ENCODE results near the gene CLDN6. TPM values are rescaled to one million over a fixed set of nuclear protein-coding genes. Genes with fewer than 3 reads are reported as not detected.
A peak's percentile ranks its signal among the peaks of the same experiment; 100 is the strongest.

The CLDN6 gene
- total and polyA plus RNA-seq, 5 donors = not detected

DNA sequence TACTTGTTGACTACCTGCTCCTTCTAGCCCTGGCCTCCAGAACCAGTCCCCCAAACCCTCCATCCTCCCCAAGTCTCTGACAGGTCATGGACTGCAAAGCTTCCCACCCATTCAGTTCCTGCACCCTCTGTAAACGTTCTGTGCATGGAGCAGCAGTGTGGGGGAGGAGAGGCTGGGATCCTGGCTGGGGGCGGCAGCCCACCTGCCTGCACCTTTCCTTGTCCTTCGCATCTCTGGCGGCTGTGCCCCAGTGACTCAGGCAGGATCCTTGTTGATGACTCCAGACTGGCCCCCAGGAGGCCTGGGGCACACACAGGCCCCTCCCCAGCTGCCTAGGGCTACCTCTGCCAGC is 36.1 kb downstream of the CLDN6 start:
- 69% methylated on average over 4 of the region's 4 CpGs for WGBS
- no peak for ATAC-seq

DNA sequence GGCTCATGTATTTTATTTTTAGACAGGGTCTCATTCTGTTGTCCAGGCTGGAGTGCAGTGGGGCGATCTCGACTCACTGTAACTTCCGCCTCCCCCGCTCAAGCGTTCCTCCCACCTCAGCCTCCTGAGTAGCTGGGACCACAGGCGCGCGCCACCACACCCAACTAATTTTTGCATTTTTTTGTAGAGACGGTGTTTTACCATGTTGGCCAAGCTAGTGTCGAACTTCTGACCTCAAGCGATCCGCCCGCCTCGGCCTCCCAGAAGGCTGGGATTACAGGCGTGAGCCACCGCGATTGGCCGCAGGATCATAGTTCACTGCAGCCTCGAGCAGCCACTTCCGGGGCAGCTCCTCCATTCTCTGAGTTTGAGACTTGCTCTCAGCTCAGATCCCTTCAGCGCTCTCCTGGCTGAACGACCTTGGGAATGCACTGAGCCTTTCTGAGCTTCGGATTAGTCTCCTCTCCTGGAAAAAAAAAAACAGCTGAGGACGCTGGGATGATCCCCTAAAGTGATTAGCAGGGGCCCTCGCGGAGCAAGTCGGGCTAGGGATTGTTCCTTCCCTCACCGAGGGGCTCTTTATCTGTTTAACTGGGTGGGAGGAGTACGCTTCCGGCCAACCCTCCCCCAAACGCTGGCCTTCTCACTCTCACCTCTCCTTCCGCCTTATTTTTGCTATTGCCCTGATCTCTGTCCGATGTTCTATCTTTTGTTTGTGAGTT is 36.6 kb downstream of the CLDN6 start:
- DNase-seq (peak in 2 of 3 donors; percentile 46 to 56), ATAC-seq (no peak)
- Histone ChIP-seq H3K27me3 (ENCODE audit: control insufficient read depth, insufficient read depth) (no peaks in the 10 kb centered on the region), H3K9me3 (ENCODE audit: control insufficient read depth, low read length) (no peaks in the 10 kb centered on the region), H3K4me1 (ENCODE audit: control insufficient read depth, insufficient read depth, low read length) (no peaks in the 10 kb centered on the region), H3K4me3 (ENCODE audit: low read length) (no peak overlapping the region), H3K27ac (ENCODE audit: low read length) (no peak overlapping the region)
- WGBS = 44% methylated on average over 33 of the region's 33 CpGs
- intact Hi-C loops (cut with DNase I) = no loop called here

More for the DNA sequence above, 36.1 kb downstream of the CLDN6 start:
- intact Hi-C loops (cut with DNase I) = no loop called here
- DNase-seq = peak in 1 of 3 donors; percentile 46
- H3K27ac ChIP-seq (ENCODE audit: low read length) = no peak overlapping the region
- H3K4me3 ChIP-seq (ENCODE audit: low read length) = no peak overlapping the region
- H3K9me3 ChIP-seq (ENCODE audit: control insufficient read depth, low read length) = no peaks in the 10 kb centered on the region
- no peaks in the 10 kb centered on the region for H3K27me3 ChIP-seq (ENCODE audit: control insufficient read depth, insufficient read depth)
- no peaks in the 10 kb centered on the region for H3K4me1 ChIP-seq (ENCODE audit: control insufficient read depth, insufficient read depth, low read length)

DNA sequence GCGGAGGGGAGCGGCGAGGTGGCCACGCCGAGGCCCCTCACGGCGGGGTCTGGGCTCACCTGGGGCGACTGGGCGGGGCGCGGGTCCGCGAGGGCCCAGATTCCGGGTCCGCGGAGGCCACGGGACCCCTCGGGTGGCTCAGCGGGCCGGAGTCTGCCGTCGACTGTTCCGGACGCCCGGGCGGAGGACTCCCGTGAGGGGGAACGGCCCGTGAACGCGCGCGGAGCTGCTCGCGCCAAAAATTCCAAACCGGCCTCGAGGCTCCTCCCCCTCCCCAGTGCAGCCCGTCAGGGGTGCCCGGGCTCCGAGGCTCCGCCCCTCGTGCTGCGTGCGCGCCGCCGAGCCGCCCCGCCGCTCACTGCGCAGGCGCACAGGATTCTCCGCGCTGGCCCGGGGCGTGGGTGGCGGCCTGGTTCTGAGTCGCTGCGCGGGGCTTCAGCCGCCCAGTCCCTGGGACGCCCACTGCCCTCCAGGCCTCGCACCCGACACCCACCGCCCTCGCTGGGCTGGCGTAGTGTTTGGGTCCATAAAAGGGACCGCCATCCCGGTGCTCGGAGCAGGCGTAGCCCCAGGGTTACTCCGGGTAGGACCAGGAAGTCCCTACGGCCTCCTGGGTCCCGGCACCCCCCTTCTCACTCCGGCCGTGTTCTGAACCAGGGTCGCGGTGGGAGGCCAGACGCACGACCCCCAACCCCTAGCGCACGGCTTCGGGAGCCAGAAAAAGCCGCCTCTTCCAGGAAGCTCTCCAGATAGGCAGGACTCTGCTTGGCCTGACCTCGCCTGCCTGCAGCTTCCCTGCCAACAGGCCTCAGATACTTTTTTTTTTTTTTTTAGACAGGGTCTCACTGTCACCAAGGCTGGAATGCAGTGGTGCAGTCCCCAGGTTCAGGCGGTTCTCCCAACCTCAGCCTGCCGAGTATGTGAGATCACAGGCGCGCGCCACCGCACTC is 37.5 kb downstream of the CLDN6 start, which contains the start of gene PKMYT1:
Gene PKMYT1, minus strand, starts transcription at position 220 of the 950 bp plus-strand sequence. CDS start 789 bp downstream, outside the sequence.
- H3K27me3 ChIP-seq (ENCODE audit: control insufficient read depth, insufficient read depth) = no peaks in the 10 kb centered on the region
- 5% methylated on average over 91 of the region's 91 CpGs for WGBS
- peak within 1 kb of the TSS; percentile 73 for H3K4me3 ChIP-seq (ENCODE audit: low read length)

GRCh38 chr16:2979669-2980226 is 38.2 kb downstream of the CLDN6 start:
- no peak overlapping the region for H3K27ac ChIP-seq (ENCODE audit: low read length)
- no peaks in the 10 kb centered on the region for H3K9me3 ChIP-seq (ENCODE audit: control insufficient read depth, low read length)
- H3K4me1 ChIP-seq (ENCODE audit: control insufficient read depth, insufficient read depth, low read length) = no peaks in the 10 kb centered on the region
- no peaks in the 10 kb centered on the region for H3K27me3 ChIP-seq (ENCODE audit: control insufficient read depth, insufficient read depth)
- no peak for ATAC-seq
- intact Hi-C loops (cut with DNase I) = no loop called here
- WGBS = 7% methylated on average over 43 of the region's 43 CpGs
- peak overlapping the region; percentile 73 for H3K4me3 ChIP-seq (ENCODE audit: low read length)
- DNase-seq = peak in 1 of 3 donors; percentile 75

More for the DNA sequence above, 37.5 kb downstream of the CLDN6 start, which contains the start of gene PKMYT1:
- DNase-seq (peak; percentile 93 to 97 (median 97)), ATAC-seq (peak; percentile 94 to 95)
- Histone ChIP-seq H3K27ac (ENCODE audit: low read length) (peak within 1 kb of the TSS; percentile 87), H3K9me3 (ENCODE audit: control insufficient read depth, low read length) (no peaks in the 10 kb centered on the region), H3K4me1 (ENCODE audit: control insufficient read depth, insufficient read depth, low read length) (no peaks in the 10 kb centered on the region)
- intact Hi-C loops (cut with DNase I) = no loop called here

- 86% methylated on average over 6 of the region's 6 CpGs for WGBS
- ATAC-seq (no peak), DNase-seq (no peak)
- H3K27me3 ChIP-seq (ENCODE audit: control insufficient read depth, insufficient read depth) = no peaks in the 10 kb centered on the region
- intact Hi-C loops (cut with DNase I) = no loop called here
- H3K4me3 ChIP-seq (ENCODE audit: low read length) = no peak overlapping the region
- no peaks in the 10 kb centered on the region for H3K9me3 ChIP-seq (ENCODE audit: control insufficient read depth, low read length)
- H3K4me1 ChIP-seq (ENCODE audit: control insufficient read depth, insufficient read depth, low read length) = no peaks in the 10 kb centered on the region
- no peak overlapping the region for H3K27ac ChIP-seq (ENCODE audit: low read length)
Measured at GRCh38 chr16:2977440-2977839, 40.5 kb downstream of the CLDN6 start.

GRCh38 chr16:2976673-2977072 is 41.3 kb downstream of the CLDN6 start:
- DNase-seq (peak in 1 of 3 donors; percentile 57), ATAC-seq (no peak)
- Histone ChIP-seq H3K27me3 (ENCODE audit: control insufficient read depth, insufficient read depth) (no peaks in the 10 kb centered on the region), H3K9me3 (ENCODE audit: control insufficient read depth, low read length) (no peaks in the 10 kb centered on the region), H3K27ac (ENCODE audit: low read length) (no peak overlapping the region), H3K4me3 (ENCODE audit: low read length) (no peak overlapping the region), H3K4me1 (ENCODE audit: control insufficient read depth, insufficient read depth, low read length) (no peaks in the 10 kb centered on the region)
- intact Hi-C loops (cut with DNase I) = no loop called here
- WGBS = 91% methylated on average over 15 of the region's 15 CpGs

GRCh38 chr16:2976201-2976600 is 41.8 kb downstream of the CLDN6 start:
- no peak for ATAC-seq
- no peak for DNase-seq
- H3K27ac ChIP-seq (ENCODE audit: low read length) = no peak overlapping the region
- H3K9me3 ChIP-seq (ENCODE audit: control insufficient read depth, low read length) = no peaks in the 10 kb centered on the region
- intact Hi-C loops (cut with DNase I) = no loop called here
- no peaks in the 10 kb centered on the region for H3K4me1 ChIP-seq (ENCODE audit: control insufficient read depth, insufficient read depth, low read length)
- no peak overlapping the region for H3K4me3 ChIP-seq (ENCODE audit: low read length)
- WGBS = 94% methylated on average over 7 of the region's 7 CpGs
- no peaks in the 10 kb centered on the region for H3K27me3 ChIP-seq (ENCODE audit: control insufficient read depth, insufficient read depth)

- H3K27me3 ChIP-seq (ENCODE audit: control insufficient read depth, insufficient read depth) = no peaks in the 10 kb centered on the region
- no peaks in the 10 kb centered on the region for H3K4me1 ChIP-seq (ENCODE audit: control insufficient read depth, insufficient read depth, low read length)
- no peak overlapping the region for H3K4me3 ChIP-seq (ENCODE audit: low read length)
- WGBS = 93% methylated on average over 28 of the region's 28 CpGs
- H3K27ac ChIP-seq (ENCODE audit: low read length) = no peak overlapping the region
- no peaks in the 10 kb centered on the region for H3K9me3 ChIP-seq (ENCODE audit: control insufficient read depth, low read length)
- DNase-seq (peak in 2 of 3 donors; percentile 48 to 52), ATAC-seq (no peak)
- intact Hi-C loops (cut with DNase I) = no loop called here
Measured at GRCh38 chr16:2975161-2975795, 42.7 kb downstream of the CLDN6 start.

- Histone ChIP-seq H3K9me3 (ENCODE audit: control insufficient read depth, low read length) (no peaks in the 10 kb centered on the region), H3K27ac (ENCODE audit: low read length) (no peak overlapping the region), H3K4me3 (ENCODE audit: low read length) (no peak overlapping the region), H3K27me3 (ENCODE audit: control insufficient read depth, insufficient read depth) (no peaks in the 10 kb centered on the region), H3K4me1 (ENCODE audit: control insufficient read depth, insufficient read depth, low read length) (no peaks in the 10 kb centered on the region)
- intact Hi-C loops (cut with DNase I) = no loop called here
- ATAC-seq (no peak), DNase-seq (peak in 1 of 3 donors; percentile 37)
- WGBS = 93% methylated on average over 15 of the region's 15 CpGs
Measured at GRCh38 chr16:2974319-2975056, 43.5 kb downstream of the CLDN6 start.

GRCh38 chr16:2973605-2974318 is 44.2 kb downstream of the CLDN6 start:
- WGBS = 88% methylated on average over 17 of the region's 17 CpGs

More at GRCh38 chr16:2973605-2974318, 44.2 kb downstream of the CLDN6 start:
- H3K4me3 ChIP-seq (ENCODE audit: low read length) = no peak overlapping the region
- no peaks in the 10 kb centered on the region for H3K27me3 ChIP-seq (ENCODE audit: control insufficient read depth, insufficient read depth)
- DNase-seq = no peak
- intact Hi-C loops (cut with DNase I) = no loop called here
- H3K9me3 ChIP-seq (ENCODE audit: control insufficient read depth, low read length) = no peaks in the 10 kb centered on the region
- H3K27ac ChIP-seq (ENCODE audit: low read length) = no peak overlapping the region
- no peak for ATAC-seq
- peaks cover 2% of the 10 kb centered on the region for H3K4me1 ChIP-seq (ENCODE audit: control insufficient read depth, insufficient read depth, low read length)

Measured in right cardiac atrium (tissue), 5 donors.